CD4-positive, alpha-beta T cell treated with Interleukin-10 for 1 hour (primary cell): ENCODE results near the gene SH3RF2.
A peak's percentile ranks its signal among the peaks of the same experiment; 100 is the strongest.
"Not testable (repeated sequence)": the region's sequence is repeated elsewhere in the genome, so short reads cannot be mapped to it uniquely, and the experiment has no call there.

Experiments used
- DNase-seq: peaks from one replicate; pipeline ENCODE4 v3.0.0-alpha.2; 2020

Gene SH3RF2

DNA sequence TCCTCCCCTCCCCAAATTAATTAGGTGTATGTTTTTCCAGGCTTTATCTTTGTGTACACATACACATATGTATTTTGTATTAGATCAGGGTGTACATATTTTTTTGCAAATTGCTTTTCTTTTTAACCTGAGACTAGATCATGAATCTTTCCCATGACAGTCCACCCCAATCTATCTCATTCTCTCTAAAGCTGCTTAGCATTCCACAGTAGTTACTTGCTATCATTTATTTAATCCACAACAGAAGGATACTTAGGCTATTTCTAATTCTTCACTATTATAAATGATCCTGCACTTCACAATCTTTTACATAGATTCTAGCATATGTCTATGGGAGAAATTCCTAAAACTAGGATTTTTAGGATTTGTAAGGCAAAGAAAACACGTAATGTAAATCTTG is 43.9 kb downstream of the SH3RF2 start:
- DNase-seq = no peak

DNA sequence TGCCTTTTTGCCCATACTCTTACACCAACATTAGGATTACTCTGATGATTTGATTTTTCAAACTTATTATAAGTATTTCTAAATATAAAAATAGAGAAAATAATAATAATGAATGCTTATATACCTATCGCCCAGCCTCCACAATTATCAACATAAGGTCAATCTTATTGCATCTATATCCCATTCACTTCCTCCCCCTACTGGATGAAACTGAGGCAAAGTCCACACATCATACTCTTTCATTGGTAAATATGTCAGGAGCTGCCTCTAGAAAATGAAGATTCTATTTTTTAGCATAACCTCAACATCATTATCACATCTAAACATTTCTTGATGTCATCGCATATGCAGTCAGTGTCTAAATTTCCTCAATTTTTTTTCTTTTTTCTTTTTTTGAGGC is 44.3 kb downstream of the SH3RF2 start:
- DNase-seq = no peak

DNA sequence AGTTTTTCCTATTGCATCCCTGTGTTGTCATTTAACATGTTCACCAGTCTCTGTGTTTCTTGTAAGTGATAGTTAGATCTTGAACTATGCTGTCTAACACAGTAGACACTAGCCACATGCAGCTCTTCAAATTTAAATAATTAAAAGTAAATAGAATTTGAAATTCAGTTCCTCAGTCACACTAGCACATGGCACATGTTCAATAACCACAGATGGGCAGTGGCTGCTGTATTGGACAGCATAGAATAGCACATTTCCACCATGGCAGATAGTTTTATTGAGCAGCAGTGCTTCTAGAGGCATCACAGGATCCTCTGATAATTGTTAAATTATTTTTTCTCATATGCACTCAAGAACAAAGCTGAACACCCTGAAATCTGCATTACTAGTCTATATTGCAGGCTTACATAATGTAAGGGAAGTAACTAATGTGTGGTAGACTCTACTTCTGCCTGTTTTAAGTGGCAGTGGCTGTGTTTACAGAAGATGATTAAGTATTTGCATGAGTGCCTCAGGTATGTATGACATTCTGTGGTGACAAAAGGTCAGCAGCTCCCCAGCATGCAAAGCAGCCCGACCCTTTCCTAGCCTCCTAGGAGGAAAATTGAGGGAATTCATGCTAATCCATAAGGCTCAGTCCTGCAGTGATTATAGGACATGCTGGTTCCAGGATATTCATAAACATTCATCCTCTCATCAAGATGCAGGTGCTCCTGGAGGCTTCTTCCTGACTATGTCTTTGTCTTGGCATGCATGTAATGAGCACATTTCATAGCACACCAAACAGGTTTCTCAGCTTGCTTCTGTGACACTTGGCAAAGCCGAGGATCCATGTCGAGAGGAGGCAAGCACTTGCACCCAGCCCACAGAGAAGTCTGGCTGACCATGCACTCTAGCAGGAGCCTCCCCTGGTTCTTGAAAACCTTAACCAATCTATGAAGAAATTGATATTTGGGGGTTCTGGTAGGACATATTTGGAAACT is 45.5 kb downstream of the SH3RF2 start:
- no peak for DNase-seq

DNA sequence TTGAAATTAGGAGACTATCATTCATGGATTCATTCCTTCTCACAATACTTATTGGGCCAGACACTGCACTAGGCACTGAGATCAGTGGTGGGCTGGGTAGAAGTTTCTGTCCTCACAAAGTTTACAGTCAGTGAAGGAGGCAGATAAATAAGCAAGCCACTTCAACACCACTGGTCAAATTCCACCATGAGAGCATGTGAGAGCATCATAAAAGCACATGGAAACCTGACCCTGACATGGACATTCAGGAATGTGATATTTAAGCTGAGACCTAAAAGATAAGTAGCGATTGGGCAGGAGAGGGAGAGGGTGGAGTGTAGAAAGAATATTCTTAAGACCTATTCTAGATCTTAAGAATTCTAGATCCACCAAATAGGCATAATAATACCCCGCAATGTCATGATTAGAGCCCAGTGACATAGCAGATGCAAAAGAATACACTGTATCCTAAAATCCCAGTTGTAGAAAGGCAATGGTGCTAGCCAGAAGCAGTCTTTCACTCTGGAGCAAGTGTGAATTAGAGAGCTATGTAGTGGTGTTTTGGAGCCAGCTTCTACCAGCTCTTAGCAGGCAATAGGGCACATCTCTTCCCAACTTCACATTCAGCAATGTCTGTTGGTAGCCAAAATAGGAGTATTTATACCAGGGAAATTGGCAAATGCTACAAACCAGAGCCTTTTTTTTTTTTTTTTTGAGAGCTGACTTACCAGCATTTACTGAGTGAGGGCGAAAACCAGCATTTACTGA is 46.4 kb downstream of the SH3RF2 start:
- DNase-seq = no peak

DNA sequence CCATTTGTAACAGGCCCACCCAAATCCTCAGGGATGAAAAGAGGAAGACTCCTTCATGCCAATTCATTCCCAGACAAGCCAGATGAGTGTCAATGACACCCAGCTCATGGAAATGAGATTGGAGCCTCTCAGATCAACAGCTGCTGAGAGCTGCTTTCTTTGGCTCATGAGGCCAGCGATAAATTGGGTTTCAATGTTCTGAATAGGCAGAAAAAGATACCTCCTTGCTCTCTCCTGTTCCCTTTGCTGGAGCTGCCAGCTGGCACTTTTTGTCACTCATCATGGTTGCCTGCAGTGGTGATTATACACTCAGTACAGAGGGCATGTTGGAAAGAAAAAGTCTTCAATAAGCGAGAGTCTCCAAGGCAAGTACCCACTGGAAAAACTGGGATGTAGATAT is 47.1 kb downstream of the SH3RF2 start:
- no peak for DNase-seq

DNA sequence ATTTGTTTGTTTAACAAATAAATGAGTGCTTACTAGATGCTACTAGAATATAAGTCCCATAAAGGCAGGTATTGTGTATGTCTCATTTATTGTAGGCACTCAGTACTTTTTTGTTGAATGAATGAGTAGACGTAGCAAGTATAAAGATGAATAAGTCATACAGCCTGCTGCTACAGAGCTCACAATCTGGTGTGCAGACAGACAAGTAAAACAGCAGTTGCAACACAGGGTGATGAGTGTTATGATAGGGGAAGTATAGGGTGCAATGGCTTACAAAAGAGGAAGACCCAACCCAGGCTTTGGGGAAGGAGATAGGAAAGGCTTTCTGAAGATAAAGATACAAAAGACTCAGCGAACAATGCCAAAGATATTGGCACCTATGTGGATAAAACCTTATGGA is 47.7 kb downstream of the SH3RF2 start:
- DNase-seq = no peak

DNA sequence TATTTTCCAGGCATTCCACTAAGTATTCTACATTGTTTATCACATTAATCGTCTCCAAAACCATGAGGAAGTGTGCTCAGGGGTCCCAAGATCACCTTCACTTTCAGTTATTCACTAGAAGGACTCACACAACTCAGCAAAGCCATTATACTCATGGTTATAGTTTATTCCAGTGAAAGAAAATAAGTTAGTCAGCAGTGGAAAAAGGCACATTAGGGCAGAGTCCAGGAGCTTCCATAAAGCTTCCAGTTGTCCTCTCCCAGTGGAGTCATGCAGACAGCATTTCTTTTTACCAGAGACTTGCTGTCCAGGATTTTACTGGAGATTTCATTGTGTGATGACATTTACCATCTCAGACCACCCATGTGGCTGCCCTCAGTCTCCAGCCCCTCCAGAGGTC is 51.5 kb downstream of the SH3RF2 start:
- no peak for DNase-seq

DNA sequence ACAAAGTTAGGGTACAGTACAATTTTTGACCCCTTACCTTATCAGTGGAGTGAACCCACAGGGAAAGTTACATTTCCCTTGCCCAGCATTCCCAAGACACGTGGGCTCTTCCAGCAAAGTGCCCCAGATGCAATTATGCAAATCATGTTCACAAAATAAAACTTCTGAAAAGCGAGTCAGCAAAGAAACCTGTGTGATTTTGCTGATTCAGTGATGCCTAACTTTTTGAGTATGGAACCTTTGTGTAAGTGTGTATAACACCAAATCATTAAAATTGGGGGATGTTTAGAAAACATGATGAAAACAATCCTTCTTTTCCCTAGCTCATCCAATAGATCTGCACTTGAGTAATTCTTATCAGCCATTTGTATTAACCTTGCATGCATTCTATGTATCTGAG is 52.6 kb downstream of the SH3RF2 start:
- DNase-seq = no peak

DNA sequence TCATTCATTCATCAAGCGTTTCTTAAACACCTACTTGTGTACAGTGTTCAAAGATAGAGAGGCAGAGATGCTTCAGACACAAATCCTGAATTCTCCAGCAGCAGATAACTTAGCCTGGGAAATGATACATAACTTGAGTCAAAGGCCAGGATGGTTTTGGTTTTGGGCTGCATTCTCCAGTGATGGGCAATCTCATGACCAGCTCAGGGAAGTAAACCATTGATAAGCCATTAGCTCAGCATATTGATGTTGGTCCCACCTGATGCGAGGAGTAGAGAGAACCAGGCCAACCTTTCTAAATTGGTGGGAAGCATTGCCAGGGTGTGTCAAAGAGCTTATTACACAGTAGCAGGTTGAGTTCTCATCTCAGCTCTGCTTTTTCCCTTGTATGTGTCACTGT is 53.0 kb downstream of the SH3RF2 start:
- no peak for DNase-seq

DNA sequence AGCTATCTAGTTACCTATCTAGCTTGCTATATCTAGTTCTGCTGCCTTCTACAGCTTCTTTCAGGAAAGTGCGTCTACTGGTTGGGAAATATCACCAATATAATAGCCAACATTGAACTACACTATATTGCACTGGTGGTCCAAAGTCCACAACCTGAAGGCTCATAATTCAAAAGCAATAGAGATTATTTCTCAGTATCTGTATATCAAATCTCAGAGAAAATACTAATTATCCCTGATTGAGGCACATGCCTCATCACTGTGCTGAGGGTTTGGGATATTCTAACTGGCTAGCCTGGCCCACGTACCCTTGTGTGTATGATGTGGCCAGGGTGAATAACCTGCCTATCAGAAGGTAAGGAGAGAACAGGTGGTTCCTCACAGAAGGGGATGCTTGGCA is 53.8 kb downstream of the SH3RF2 start:
- no peak for DNase-seq

DNA sequence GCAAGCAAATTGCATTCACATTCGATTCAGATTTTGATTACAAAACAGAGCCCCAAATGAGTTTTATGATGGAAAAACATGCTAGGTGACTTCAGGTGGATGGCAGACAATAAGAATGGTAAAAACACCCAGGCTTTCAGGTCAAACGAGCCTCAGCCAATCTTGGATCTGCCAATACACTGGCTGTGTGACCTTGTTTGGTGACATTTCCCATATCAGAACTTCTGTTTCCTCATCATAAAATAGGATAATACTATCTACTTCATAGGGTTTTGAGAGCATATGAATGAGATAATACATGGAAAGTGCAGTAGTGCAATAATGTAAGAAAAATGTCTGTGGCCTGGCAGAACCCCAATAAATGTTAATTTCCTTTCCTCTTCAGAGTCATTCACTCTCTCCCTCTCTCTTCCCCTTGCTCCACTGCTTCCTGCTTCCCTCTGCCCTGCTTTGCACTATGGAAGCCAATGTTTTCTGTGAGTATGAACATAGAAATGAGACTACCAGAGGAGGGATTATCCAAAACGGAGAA is 54.7 kb downstream of the SH3RF2 start:
- DNase-seq = no peak

DNA sequence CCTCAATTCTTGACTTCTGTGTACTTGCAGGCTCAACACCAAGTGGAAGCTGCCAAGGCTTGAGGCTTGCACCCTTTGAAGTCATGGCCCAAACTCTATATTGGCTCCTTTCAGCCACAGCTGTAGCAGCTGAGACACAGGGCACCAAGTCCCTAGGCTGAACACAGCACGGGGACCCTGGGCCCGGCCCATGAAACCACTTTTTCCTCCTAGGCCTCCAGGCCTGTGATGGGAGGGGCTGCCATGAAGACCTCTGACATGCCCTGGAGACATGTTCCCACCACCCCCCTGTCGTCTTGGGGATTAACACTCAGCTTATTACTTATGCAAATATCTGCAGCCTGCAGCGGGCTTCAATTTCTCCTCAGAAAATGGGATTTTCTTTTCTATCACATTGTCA is 57.2 kb downstream of the SH3RF2 start:
- DNase-seq = not testable (repeated sequence)

DNA sequence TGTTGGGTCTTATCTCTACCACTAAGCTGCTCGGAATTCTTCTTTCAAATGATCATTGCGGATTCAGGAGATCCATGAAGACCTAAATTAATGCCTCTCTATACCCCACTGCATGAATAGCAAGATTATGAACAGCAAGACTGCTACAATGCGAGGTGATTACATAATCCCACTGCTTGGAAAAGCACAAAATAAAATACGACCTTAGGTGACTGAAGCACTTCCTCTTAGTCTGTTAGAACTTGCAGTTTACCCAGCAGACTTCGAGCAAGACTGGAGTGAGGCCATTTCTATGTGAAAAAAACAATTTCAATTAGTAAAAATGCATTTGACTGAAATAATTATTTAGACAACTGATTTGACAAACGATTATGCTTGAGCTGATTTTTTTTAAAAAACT is 59.8 kb downstream of the SH3RF2 start:
- no peak for DNase-seq

DNA sequence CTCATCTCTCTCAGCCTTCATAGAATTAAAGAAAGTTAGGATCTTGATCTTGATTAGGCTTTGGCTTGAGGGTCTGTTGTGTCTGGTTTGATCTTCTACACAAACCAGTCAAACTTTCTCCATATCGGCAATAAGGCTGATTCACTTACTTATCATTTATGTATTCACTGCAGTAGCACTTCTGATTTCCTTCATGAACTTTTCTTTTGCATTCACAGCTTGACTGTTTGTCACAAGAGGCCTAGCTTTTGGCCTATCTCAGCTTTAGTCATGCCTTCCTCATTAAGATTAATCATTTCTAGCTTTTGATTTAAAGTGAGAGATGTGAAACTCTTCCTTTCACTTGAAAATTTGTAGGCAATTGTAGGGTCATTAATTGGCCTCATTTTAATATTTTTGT is 62.8 kb downstream of the SH3RF2 start:
- DNase-seq = no peak

DNA sequence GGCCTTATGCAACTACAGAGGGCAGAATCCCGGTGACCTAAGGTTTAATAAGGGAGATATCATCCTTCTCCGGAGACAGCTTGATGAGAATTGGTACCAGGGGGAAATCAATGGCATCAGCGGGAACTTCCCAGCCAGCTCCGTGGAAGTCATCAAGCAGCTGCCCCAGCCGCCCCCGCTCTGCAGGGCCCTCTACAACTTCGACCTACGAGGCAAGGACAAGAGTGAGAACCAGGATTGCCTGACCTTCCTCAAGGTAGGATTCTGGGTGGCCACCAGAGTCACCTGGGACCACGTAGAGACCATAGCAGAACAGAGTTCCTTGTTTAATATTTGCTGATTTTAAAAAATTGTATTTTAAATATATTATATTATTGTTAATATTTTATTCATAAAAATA is 63.7 kb downstream of the SH3RF2 start:
- no peak for DNase-seq

DNA sequence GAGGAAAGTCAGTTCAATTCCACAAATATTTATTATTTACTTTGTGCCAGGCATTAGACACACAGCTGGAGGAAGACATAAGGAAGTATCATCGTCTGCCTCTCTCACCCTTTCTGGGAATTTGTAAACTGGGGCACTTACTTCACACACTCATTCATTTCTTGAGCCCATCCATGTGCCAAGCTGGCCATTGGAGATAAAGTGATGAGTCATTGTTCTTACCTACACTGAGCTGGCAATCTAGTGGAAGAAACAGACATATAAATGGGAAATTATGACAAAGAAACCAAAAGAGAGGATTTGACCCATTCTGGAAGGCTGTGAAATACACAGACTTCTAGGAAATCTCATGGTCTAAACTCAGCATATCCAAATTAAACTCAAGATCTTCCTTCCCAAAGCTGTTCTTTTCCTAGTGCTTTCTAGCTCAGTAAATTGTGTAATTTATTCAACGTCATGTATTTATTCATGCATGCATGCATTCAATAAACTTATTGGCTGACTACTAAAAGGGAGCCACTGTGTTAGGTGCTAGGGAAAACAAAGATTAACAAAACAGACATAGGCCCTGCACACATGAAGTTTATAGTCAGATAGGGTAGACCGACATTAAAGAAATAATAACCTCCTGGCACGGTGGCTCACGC is 65.3 kb downstream of the SH3RF2 start:
- no peak for DNase-seq

DNA sequence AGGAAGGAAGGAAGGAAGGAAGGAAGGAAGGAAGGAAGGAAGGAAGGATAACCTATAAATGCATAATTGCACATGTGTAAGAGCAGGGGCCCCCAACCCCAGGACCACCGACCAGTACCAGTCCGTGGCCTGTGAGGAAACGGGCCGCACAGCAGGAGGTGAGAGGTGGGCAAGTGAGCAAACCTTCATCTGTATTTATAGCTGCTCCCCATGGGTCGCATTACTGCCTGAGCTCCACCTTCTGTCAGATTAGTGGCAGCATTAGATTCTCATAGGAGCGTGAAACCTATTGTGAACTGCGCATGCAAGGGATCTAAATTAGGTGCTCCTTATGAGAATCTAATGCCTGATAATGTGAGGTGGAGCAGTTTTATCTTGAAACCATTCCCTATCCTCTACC is 66.1 kb downstream of the SH3RF2 start:
- no peak for DNase-seq

DNA sequence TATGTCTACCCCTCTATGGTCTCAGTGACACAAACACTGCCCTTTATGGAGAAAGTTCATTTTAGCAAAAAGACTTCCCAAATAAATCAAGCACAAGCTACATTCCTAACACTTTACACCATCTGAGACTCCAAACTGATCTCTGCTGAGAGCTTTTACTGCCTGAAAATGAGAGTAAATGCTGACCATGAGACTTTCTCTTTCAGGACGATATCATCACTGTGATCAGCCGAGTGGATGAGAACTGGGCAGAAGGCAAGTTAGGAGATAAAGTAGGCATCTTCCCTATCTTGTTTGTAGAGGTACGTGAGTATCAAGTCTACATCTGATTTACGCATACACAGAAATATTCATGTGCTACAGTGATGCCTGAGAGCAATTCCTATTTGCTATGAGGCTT is 67.5 kb downstream of the SH3RF2 start:
- DNase-seq = no peak

DNA sequence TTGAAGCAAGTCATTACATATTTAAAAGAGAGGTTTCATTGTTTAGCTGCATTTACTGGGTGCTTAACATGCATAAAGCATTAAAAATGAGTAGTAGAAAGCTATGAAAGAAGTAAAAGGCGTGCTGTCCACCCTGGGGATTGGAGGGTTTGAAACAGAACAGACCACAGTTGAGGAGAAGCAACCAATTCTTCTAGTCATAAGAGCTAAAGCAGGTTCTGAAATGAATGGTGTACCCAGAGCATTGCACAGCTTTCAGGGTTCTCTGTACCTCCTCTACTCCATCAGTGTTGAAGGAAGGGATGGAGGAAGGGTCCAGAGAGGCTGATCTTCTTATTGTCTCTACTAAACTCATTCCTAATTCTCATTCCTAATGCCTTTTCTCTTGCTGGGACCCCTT is 68.9 kb downstream of the SH3RF2 start:
- DNase-seq = no peak

DNA sequence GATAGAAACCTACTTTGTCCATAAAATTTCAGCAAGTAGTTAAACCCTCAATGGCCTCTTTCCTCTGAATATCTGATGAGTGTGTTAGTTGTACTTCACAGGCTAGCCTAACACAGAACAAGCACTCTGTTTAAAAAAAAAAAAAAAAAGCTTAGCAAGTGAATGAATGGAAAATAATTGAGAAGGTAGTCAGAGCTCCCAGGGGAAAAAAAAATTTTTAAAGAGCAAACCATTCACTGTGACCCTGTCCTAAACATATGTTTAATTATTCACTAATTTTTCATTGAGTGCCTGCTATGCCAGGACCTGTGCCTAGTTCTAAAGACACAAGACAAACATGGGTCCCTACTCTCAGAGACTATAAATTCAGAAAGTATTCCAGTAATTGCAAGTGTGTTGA is 69.3 kb downstream of the SH3RF2 start:
- DNase-seq = no peak

DNA sequence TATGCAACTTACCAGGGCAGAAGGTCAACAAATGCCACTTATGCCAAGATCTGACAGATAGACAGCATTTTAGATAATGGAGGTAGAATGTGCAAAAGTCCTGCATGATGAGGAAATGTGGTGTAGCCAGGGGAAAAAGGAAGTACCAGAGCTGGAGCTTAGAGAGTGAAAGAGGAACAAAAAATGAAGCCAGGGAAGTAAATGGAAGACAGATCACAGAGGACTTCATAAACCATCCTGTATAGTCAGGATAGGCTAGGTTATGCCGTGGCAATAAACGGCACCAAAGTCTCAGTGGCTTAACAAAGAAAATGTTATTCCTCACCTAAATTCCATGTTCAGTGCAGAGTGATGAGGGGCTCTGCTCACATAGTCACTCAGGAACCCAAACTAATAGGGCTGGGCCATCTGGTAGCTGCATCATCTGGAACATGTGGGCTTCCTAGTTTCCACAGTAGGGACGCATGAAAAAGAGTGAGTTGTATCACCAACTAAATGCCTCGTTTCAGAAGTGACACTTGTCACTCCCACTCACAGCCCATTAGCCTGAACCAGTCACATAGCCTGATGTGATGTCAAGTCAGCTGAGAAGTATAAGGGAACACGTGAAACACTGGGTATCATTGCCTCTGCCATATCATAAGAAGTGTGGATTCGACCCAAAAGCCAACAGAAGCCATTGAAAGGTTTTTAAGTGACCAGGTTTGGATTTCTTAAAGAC is 70.3 kb downstream of the SH3RF2 start:
- DNase-seq = peak; percentile 2

DNA sequence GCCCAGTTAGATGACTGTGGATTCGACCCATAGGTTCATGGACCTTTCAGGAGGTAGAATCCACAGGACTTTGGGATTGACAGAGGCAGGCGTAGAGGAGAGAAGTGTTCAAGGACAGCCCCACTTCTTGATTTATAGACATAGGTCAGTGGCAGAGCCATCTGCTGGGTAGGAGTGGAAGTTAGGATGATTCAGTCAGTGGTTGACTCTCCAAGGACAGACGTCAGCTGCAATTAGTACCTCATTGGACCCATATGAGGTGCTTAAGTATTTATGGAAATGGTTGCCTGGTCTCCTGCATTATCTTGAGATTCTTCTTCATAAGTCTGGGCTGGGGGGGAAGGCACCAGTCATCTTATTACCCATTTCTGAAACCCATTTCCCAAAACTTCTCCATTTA is 70.9 kb downstream of the SH3RF2 start:
- DNase-seq = no peak

DNA sequence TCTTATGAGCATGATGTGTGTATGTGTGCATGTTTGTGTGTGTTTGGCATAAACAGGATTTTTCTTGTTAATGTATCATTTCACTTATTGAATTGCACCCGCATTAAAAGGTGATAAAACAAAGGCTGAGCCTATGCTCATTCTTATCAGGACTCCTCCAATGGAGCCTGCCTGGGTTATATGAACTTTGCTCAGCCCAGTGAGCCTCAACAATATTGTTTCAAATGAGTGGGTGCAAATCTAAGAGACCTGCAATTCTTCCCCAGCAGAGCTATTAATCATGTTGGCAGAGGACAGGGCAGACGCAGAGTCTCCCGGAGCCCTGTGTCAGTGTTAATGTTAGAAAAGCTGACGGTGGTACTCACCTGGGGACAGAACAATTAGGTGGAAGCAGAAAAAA is 71.6 kb downstream of the SH3RF2 start:
- DNase-seq = no peak
